ENCODE measurements around the gene NR1I2. TPM values are rescaled to one million over a fixed set of nuclear protein-coding genes. Genes with fewer than 3 reads are reported as not detected.

The NR1I2 gene
- total and polyA plus RNA-seq, 4 donors: 3.2 to 121 (median 48.1) TPM

DNA sequence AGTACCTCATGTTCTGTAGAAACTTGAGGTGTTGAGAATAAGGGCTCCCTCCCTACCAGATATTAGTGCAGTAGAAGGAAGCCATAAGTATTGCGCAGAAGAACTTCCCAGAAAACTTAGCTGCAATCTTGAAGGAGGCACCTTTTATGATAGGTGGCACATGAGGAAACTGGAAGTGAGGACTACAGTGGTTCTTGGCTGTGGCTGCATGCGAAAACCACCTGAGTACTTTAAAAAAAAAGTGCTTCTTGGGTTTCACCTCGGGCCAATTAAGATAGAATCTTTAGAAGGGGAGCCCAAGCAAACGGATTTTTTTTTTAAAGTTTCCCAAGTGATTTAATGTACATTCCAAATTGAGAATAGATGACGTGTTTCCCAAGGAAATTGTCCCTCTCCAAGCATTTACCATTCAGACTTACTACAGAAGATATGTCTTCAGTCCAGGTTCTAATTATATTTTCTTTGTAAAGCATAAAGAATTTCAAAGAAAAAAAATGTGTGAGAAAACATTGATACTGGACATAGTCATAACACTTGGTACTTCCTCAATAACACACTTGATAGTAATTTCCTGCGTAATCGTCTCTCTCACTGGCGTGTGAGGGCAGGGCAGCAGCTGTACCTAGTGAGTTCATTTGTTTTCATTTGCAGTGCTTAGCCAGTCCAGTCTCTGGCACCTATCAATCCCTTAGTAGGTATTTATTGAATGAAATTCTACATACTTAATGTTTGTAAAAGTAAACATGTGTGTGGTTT lies 12.3 kb upstream of the NR1I2 start:
- Histone ChIP-seq H3K27ac (ENCODE audit: low read depth in 1 of 2, low read length in 2 of 2) (no peak overlapping the region), H3K4me3 (ENCODE audit: low read depth in 1 of 3, low read length in 3 of 3) (no peak overlapping the region), H3K36me3 (ENCODE audit: control insufficient read depth in 4 of 4, insufficient read depth in 3 of 4, low read depth in 1 of 4, low read length in 3 of 4) (no peaks in the 10 kb centered on the region), H3K27me3 (ENCODE audit: control insufficient read depth in 4 of 4, insufficient read depth in 4 of 4, low read length in 3 of 4) (no peaks in the 10 kb centered on the region), H3K9ac (ENCODE audit: low read depth in 1 of 2, low read length in 2 of 2) (no peak overlapping the region), H3K4me1 (ENCODE audit: control insufficient read depth in 4 of 4, insufficient read depth in 4 of 4, low read length in 3 of 4) (peaks cover 0 to 1% (median 0%) of the 10 kb centered on the region in 4 donors), H3K9me3 (ENCODE audit: control insufficient read depth in 4 of 4, low read length in 3 of 4) (no peaks in the 10 kb centered on the region)
- 71% methylated on average over 8 of the region's 8 CpGs for WGBS
- TF ChIP-seq HNF4G (IDR thresholded peaks at IDR 0.05) (no peak), ATF3 (IDR thresholded peaks at IDR 0.05) (no peak), GABPA (IDR thresholded peaks at IDR 0.05 in 1 of 2, conservative IDR thresholded peaks at IDR 0.05 in 1 of 2) (no peak), TAF1 (conservative IDR thresholded peaks at IDR 0.05) (no peak), HNF4A (conservative IDR thresholded peaks at IDR 0.05) (no peak), JUND (IDR thresholded peaks at IDR 0.05) (no peak), RXRA (IDR thresholded peaks at IDR 0.05) (no peak), FOXA1 (IDR thresholded peaks at IDR 0.05) (no peak), NR2F2 (IDR thresholded peaks at IDR 0.05) (no peak), MAX (IDR thresholded peaks at IDR 0.05) (no peak), ZBTB33 (IDR thresholded peaks at IDR 0.05) (no peak), YY1 (IDR thresholded peaks at IDR 0.05) (no peak), REST (IDR thresholded peaks at IDR 0.05) (no peak), FOXA2 (IDR thresholded peaks at IDR 0.05) (no peak), EGR1 (IDR thresholded peaks at IDR 0.05; ENCODE audit: low read depth in 2 of 2) (no peak), RAD21 (IDR thresholded peaks at IDR 0.05) (no peak), SP1 (IDR thresholded peaks at IDR 0.05) (no peak)
- TF ChIP-seq, protein P1, sequence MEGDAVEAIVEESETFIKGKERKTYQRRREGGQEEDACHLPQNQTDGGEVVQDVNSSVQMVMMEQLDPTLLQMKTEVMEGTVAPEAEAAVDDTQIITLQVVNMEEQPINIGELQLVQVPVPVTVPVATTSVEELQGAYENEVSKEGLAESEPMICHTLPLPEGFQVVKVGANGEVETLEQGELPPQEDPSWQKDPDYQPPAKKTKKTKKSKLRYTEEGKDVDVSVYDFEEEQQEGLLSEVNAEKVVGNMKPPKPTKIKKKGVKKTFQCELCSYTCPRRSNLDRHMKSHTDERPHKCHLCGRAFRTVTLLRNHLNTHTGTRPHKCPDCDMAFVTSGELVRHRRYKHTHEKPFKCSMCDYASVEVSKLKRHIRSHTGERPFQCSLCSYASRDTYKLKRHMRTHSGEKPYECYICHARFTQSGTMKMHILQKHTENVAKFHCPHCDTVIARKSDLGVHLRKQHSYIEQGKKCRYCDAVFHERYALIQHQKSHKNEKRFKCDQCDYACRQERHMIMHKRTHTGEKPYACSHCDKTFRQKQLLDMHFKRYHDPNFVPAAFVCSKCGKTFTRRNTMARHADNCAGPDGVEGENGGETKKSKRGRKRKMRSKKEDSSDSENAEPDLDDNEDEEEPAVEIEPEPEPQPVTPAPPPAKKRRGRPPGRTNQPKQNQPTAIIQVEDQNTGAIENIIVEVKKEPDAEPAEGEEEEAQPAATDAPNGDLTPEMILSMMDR (IDR thresholded peaks at IDR 0.05; ENCODE audit: low read depth, low read length, missing input control): no peak
- DNase-seq (ENCODE audit: low spot score): no peak

Data from liver (tissue), 9 donors.